Islet of Langerhans (tissue), 1 donor: ENCODE data around the gene NCS1.
"Not testable (repeated sequence)": the region's sequence is repeated elsewhere in the genome, so short reads cannot be mapped to it uniquely, and the experiment has no call there.

Source experiments
- FAIRE-seq: peaks from one replicate; lab custom pipeline; 2011; peaks lifted over from hg19 to GRCh38; lab: Jason Lieb, UNC

Gene NCS1

GRCh38 chr9:130240410-130241197, 68.4 kb downstream of the NCS1 start:
- no peak for FAIRE-seq

- FAIRE-seq: no peak
Measured at GRCh38 chr9:130241198-130241535, 69.0 kb downstream of the NCS1 start.

- FAIRE-seq: no peak
Measured at GRCh38 chr9:130242270-130243014, 70.2 kb downstream of the NCS1 start.

GRCh38 chr9:130243015-130243881, 71.0 kb downstream of the NCS1 start:
- no peak for FAIRE-seq

GRCh38 chr9:130243882-130244170, 71.6 kb downstream of the NCS1 start:
- FAIRE-seq: no peak

- no peak for FAIRE-seq
Measured at GRCh38 chr9:130244548-130245165, 72.5 kb downstream of the NCS1 start.

GRCh38 chr9:130245474-130245873, 73.3 kb downstream of the NCS1 start:
- no peak for FAIRE-seq

GRCh38 chr9:130246126-130246525, 73.9 kb downstream of the NCS1 start:
- FAIRE-seq: no peak

GRCh38 chr9:130254747-130255630, 82.8 kb downstream of the NCS1 start:
- FAIRE-seq: no peak

- no peak for FAIRE-seq
Measured at GRCh38 chr9:130255631-130256134, 83.5 kb downstream of the NCS1 start.

GRCh38 chr9:130256644-130257043, 84.4 kb downstream of the NCS1 start:
- FAIRE-seq: no peak

GRCh38 chr9:130258137-130258536, 85.9 kb downstream of the NCS1 start:
- FAIRE-seq: not testable (repeated sequence)

- no peak for FAIRE-seq
Measured at GRCh38 chr9:130259044-130259443, 86.8 kb downstream of the NCS1 start.

- FAIRE-seq: no peak
Measured at GRCh38 chr9:130260816-130261765, 88.9 kb downstream of the NCS1 start.

- FAIRE-seq: no peak
Measured at GRCh38 chr9:130262061-130262745, 90.0 kb downstream of the NCS1 start.

GRCh38 chr9:130262771-130263170, 90.6 kb downstream of the NCS1 start:
- no peak for FAIRE-seq

GRCh38 chr9:130263601-130264413, 91.6 kb downstream of the NCS1 start:
- no peak for FAIRE-seq
